ENCODE measurements around the gene PAPPA2.

The PAPPA2 gene

DNA sequence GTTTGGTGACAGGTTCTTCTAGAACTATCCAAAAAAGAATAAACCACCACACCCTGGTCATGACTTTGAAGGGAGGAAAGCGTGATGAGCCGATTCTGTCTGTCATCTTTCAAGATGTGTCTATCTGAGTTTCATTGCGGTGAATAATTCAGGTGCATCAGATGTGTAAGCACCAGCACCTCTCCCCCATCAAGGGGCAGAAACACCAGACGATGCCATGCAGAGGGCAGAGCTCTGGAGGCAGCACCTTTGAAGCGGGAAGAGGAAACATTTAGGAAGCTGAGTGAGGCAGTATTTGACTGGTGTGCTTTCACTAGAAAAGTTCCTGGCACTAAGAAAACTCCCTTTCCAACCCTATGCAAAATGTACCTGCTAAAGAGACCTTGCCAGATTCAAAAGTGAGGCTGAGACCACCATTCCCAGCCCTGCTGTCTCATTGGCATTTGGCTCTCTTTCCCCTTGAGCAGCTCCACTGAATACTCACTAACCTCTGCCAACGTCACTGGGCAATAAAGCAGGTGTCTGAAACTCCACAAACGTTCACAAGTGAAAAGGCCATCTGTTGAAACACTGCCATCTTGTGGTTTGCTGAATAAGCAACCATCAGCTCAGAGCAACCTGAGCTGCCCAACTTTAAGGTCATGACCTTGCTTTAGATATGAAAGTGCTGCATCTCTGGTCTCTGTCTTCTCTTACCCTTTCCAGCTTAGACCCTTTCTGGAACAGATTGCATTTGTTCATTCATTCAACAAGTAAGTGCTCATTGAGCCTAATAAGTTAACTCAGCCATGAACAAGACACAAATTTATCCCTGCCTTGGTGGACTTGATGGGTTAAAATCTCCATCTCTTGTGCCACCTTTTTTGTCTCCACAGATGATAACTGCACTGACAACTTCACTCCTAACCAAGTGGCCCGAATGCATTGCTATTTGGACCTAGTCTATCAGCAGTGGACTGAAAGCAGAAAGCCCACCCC is 228.6 kb downstream of the PAPPA2 start:
- DNase-seq (ENCODE audit: low read depth in 2 of 3, low spot score in 2 of 3), result no peak

DNA sequence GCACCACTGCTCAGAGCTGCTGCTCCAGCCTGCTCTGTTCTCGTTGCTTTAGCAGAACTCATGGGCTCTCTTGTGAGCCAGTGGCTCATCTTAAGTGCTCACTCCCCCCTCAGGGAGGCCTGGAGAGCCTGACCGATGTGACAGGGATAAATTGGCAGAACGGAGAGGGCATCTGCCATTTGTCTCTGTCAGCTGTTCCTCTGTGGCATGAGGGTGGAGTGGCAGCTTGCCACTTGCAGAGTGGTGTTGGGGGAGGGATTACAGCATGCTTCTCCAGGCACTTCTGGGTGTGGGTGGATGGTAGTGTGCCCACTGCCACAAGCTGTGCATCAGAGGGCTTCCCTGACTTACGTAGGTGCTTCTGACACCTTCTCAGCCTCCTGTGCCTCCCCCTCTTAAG is 229.5 kb downstream of the PAPPA2 start:
- no peak for DNase-seq (ENCODE audit: low read depth in 2 of 3, low spot score in 2 of 3)

DNA sequence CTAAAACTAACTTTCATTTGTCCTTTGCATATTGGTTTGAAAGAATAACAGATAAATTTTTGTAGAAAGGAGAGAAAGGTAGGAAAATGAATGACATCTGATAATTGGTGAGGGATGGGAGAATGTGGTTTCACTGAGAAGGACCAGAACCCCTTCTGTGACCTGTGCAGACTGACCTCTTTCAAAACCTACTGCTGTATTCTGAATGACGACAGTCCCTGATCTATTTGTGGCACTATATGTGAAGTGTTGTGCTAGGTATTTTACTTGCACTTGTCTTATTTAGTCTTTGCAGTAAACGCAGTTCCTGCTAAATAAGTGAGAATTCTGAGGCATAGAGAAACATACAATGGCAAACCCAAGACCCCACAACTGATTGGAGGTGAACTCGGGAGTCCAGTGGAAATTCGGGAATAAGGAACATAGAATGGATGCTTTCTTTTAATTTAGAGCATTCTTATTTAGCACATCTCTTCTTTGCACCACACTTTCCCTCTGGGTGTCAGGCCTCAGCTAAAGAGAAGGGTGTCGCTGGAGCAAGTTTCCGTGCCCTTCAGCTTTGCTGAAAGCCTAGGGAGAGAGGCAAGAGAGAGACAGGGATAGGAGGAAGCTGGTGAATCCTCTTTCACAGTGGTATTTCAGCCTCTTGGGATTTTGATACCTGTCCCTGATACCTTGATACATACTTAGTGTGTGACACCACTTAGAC is 230.2 kb downstream of the PAPPA2 start:
- DNase-seq (ENCODE audit: low read depth in 2 of 3, low spot score in 2 of 3), result no peak

DNA sequence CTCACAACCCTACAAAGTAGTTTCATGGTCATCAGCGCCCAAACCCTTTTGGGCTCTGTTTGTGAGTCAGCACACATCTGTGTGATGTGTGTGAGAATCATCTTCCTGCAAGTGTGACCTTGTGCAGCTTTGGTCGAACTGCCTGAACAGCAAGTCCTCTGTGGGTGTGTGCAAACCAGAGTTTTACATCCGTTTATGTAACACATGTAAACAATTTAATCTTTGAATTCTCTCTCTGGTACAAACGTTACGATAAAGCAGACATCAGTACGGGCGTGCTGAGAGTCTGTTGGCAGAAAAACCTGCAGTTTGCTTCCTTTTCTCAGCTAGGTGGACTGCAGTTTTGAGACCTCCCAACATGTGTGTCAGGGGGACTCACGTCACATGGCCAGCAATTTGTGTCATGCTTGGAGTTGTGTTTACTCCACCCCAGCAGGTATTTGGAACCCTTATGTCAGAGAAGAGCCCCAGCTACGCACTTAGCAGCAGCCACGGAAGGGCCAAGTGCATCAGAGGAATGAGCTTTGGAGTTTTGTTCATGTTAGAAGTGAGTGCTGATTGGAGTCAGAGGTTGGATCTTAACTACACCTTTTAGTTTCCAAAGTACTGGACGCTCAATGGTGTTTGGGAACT is 230.8 kb downstream of the PAPPA2 start:
- no peak for DNase-seq (ENCODE audit: low read depth in 2 of 3, low spot score in 2 of 3)

DNA sequence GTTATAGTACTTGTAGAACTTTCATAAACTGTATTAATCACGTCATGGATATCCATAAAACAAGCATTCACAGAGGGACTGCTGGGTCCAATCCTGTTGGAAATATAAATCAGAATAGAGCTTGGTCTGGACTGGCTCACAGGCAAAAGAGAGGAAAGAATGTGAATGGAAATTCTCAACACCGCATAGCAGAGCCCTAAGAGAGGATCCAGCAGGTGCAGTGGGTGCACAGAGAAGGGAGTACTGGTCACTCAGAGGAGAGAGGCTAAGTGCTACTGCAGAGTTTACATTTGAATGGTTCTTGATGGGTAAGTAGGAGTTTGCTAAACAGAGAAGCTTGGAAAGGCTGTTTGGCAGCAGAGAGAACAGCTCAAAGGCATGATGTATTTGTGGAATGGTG is 231.7 kb downstream of the PAPPA2 start:
- DNase-seq (ENCODE audit: low read depth in 2 of 3, low spot score in 2 of 3), result no peak

DNA sequence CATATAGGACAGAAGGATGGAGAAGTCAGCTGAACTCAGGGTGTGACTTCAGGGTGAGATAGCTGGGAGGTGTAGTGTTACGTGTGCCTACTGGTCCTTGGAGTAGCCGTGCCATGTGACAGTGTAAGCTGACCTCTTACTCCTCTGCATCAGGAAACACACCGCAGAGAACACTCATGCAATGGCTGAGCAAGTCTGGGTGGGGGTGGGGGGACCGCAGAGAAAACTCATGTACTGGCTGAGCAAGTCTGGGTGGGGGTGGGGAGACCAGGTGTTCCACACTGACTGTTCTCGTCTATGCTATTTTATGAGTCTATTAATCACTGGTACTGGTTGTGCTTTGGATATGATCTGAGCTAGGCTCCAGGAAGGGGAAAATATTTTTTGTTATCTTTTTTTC is 233.1 kb downstream of the PAPPA2 start:
- no peak for DNase-seq (ENCODE audit: low read depth in 2 of 3, low spot score in 2 of 3)

DNA sequence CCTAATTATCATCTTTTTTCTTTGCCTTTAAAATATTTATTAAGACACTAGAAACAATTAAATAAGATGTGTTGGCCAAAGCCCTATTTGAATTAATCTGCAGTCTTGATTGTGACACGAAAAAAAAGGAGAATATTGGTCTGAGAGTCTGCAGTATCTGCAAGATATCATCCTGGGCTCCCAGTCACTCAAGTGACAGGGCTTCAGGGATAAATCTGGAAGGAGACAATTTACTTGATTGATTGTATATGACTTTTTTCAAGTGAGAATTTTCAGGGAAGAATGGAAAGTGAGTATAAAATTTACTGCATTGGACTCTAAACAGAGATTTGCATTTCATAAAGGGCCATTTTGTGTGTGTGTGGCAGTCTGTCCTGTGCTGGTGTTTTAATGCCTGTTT is 233.7 kb downstream of the PAPPA2 start:
- no peak for DNase-seq (ENCODE audit: low read depth in 2 of 3, low spot score in 2 of 3)

DNA sequence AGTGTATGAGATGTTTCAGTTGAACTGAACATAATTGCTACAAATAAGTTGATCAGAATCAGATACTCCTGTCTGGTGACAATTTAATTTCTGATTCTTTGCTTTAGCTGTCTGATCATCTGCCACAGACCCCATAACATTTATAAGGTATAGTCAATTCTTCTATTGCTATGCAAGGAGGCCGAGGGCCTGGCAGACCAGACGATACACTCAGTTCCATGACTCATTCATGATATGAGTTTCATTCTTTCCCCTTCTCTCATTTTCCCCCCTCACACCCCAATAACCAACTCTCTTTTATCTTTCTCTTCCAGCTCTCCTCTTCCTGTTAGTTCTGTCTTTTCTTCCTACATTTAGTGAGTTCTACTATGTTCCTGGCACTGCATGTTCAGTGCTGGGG is 236.8 kb downstream of the PAPPA2 start:
- DNase-seq (ENCODE audit: low read depth in 2 of 3, low spot score in 2 of 3), result no peak

DNA sequence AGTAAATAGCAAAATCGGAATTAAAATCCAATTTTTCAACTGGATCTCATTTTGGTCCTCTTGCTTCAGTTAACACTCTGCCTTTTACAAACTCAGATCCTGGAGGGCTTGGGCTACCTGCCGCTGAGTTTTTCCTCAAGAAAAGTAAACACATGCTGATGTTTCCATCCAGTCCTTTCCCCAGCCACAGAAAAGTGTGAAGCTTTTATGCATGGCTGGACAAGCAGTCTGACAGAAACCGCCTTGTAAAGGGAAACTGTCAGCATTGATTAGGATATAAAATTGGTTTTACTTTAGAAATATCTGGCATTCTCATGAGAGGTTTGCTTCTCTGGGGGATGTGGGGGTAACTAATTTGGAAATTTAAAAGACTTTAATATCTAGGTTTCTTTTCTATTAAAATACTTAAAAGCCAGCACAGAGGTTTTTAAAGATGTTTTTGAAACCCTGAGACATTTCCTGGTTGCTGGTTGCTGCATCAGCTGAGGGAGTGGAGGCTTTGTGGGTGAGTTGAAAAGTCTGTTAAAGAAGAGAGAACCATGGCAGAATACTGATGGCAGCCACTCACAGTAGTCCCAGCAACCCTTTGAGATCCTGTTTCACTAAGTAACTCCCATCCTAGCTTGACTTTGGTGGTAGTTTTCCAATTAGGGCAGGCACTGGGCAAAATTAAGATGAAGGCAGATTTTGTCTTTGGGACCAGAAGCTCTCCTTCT is 238.3 kb downstream of the PAPPA2 start:
- DNase-seq (ENCODE audit: low read depth in 2 of 3, low spot score in 2 of 3), result no peak

DNA sequence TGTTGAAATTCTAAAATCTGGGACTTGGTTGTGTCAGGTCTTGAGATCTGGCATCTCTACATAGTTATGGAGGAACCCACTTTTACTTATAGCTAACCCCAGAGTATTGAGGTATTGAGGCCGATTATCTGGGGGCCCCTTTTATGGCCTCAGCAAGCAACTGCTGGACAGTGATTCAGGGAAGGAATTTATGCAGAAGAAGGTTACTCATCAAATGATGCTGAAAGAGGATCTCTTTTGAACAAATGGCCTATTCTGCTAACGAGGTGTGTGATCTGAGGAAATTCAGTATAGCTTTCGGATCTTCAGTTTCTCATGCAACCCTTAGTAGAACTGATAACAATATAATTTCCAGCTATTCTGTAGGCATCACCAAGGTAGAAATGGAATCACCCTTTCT is 239.9 kb downstream of the PAPPA2 start:
- DNase-seq (ENCODE audit: low read depth in 2 of 3, low spot score in 2 of 3), result no peak

DNA sequence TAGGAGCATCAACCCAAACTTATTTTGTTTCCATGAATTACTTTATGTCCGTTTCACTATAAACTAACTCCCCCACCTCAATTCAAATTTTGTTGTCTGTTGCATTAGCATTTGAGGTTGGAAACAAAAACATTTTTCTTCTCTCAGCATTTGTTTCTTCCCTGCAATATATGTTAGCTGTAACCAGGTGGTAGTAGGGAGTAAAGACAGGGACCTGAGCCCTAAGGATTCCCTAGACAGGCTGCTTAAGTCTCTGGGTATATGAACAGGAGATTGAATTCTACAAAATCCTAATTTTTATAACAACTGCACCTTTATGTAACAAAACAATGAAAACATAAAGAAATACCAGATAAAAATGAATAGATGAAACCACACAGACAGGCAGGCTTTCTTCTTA is 242.6 kb downstream of the PAPPA2 start:
- DNase-seq (ENCODE audit: low read depth in 2 of 3, low spot score in 2 of 3), result no peak

DNA sequence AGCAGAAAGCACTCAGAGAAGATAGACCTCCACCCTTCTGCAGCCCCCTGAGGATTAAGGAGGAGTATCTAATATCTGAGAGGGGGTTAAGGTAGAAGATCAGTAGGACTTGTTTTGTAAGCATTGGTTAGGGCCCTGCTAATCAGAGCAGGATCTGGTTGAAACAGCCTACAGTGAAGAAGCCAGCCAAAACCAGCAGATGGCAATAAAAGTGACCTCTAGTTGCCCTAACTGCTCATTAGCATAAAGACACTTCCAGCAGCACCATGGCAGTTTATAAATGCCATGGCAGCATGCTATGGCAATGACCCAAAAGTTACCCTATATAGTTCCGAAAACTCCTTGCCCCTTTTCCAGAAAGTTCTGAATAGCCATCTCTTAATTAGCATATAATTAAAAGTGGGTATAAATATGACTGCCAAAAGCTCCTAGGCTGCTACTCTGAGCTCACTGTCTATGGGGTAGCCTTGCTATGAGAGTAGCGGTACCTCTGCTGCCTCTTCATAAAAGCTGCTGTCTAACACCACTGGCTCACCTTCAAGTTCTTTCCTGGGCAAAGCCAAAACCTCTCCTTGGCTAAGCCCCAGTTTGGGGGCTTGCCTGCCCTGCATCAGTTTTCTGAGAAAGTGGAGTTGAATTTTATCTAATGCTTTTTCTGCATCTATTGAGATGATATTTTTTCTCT is 254.2 kb downstream of the PAPPA2 start:
- DNase-seq (ENCODE audit: low read depth in 2 of 3, low spot score in 2 of 3), result no peak

DNA sequence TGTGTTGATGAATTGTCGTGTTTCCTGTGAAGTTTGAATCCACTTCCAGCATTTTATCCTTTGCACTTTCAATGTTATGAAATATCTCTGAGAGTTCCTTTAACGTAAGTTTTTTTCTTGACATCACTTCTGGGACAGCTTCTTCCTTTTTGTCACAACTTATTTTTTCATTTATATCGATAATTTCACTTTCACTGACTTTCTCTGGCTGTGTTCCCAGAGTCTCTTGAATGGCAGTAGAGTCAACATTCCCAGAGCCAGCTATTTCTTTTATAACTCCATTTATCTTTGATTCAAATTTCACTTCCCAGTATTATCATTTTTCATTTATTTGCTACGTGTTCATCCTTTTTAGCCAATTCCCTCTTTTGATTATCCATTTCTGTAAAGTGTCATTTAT is 256.5 kb downstream of the PAPPA2 start:
- DNase-seq (ENCODE audit: low read depth in 2 of 3, low spot score in 2 of 3), result no peak

DNA sequence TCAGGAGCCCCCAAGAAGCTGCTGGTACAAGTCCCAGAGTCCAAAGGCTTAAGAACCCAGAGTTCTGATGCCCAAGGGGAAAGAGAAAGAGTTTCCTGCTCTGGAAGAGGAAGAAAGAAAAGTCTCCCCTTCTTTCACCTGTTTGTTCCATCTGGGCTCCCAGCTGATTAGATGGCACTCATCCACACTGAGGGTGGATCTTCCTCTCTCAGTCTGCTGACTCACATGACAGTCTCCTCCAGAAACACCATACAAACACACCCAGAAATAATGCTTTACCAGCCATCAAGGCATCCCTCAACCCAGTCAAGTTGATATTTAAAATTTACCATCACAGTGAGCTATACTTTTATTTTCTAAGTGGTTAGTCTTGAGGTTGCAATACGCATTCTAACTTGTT is 257.9 kb downstream of the PAPPA2 start:
- DNase-seq (ENCODE audit: low read depth in 2 of 3, low spot score in 2 of 3), result no peak

DNA sequence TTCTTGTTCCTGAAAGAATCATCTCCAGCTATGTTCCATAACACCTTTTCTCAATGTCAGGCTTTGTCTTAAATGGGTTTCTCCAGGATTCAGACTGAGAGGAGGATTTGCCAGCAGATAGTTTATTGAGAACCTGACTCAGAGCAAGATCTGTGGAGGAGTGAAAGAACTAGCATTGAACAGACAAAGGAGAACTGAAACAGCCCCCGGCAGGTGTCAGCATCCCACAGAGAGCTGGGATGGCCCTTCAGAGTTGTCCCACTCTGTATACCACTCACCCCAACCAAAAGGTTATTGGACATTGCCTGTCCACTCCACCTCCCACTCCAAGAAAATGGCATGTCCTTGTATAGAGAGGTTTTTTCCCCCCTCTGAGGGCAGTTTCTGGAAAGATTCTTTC is 270.7 kb downstream of the PAPPA2 start:
- no peak for DNase-seq (ENCODE audit: low read depth in 2 of 3, low spot score in 2 of 3)

DNA sequence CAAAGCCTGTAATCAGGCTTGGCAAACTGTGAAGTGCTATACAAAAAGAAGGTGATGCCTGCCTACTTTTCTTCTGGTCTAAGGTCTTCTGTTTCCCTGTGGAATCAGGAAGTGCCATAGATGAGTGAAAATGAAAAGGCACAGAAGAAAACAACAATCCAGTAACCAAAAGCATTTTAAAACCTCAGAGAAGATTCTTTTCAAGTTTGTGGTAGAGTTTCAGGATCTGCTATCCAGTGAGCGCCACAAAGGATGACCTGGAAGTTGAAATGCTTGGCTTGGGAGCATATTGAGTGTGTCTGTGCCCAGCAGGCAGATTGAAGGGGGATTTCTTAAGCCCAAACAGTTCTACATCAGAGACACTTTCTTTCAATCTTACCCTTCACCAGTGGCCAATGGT is 272.2 kb downstream of the PAPPA2 start:
- DNase-seq (ENCODE audit: low read depth in 2 of 3, low spot score in 2 of 3), result no peak

DNA sequence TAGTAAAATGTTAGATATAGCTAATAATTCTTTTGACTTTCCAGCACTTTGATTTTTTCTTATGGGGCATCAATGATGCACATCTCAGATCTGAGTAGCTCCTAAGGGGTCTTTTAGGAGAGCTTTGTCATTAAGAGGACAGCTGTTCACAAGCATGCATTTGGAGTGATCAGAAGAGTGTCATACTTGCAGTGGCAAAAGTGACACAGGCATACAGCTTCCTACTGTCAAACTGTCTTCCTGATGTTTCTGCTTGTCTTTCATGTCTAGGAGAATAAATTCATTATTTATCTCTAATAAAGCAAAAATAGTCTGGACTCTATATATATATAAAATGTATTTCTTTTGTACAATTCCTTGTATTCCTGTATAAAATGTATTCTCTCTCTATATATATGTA is 273.0 kb downstream of the PAPPA2 start:
- no peak for DNase-seq (ENCODE audit: low read depth in 2 of 3, low spot score in 2 of 3)

DNA sequence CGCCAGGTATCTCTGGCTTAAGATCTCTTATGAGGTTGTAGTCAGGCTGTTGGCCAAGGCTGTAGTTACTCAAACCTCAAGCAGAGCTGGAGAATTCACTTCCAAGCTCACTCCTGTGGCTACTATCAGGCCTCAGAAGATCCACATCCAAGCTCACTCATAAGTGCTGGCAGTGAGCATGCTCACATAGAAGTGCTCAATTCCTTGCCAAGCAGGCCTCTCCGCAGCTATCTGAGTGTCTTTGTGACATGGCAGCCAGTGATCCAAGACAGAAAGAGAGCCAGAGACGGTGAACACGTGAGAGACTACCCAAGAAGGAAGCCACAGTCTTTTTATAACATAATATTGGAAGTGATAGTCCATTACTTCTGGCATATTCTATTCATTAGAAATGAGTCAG is 278.2 kb downstream of the PAPPA2 start:
- DNase-seq (ENCODE audit: low read depth in 2 of 3, low spot score in 2 of 3), result no peak

DNA sequence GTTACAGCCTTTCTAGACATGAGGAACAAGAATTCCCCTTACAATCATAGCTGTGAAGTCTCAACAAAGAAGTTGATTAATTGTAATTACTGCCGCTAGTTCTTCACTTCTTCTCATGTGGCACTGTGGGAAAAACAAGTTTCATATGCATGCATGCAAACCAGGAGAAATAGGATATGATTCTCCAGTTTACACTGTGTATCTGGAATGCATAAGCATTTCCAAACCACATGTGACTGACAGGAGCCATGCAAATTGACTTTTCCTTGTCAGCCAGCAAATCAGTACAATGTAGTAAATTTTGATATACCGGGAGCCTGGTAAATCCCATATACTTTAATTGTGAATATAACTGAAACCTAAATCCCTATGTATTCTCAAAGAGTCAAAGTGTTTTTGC is 279.3 kb downstream of the PAPPA2 start:
- DNase-seq (ENCODE audit: low read depth in 2 of 3, low spot score in 2 of 3), result no peak

DNA sequence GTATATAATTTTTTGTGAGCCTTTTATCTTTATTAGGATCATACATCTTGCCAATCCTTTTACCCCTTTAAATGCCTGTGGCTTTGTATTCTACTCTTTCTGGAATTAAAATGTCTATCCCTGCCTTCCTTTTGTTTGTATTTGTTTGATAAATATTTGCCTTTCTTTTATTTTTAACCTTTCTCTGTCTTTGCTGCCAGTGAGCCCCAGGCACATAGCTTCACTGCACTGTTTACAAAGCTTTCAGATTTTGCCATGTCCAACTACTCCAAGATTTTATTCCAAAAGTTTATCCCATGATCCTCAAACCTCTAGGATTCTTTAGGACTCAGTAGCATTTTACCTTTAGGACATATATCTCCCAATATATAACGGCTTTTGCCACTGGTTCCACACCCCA is 281.2 kb downstream of the PAPPA2 start:
- no peak for DNase-seq (ENCODE audit: low read depth in 2 of 3, low spot score in 2 of 3)

DNA sequence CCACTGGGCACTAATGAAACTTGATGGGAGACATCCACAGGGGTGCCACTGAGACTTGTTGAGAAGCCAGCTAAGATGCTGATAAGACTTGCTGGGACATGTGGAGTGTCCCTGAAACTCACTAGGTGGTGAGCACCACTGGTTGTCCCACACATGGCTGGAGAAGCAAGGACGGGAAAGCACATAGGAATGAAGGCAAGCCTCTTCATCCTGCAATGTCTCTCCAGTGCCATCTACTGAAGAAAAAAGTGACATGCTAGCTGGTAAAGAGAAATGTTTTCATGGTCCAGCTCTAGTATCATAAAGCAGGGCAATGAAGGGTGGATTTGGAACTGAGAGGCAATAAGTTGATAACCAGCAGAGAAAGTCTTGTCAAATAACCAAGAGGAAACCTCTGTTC is 283.0 kb downstream of the PAPPA2 start:
- no peak for DNase-seq (ENCODE audit: low read depth in 2 of 3, low spot score in 2 of 3)
